ENCODE results near the gene ATP6V0E1.
A peak's percentile ranks its signal among the peaks of the same experiment; 100 is the strongest.

Gene ATP6V0E1

GRCh38 chr5:173053041-173053440 lies 69.5 kb downstream of the ATP6V0E1 start:
- Histone ChIP-seq H3K4me1 (ENCODE audit: control insufficient read depth, insufficient read depth, low read length) (peaks cover 4% of the 10 kb centered on the region; the same call in 1 of the 2 replicates), H3K9ac (ENCODE audit: low read depth, low read length) (no peak overlapping the region), H3K27ac (ENCODE audit: low read depth, low read length) (no peak overlapping the region), H3K9me3 (ENCODE audit: control insufficient read depth, insufficient read depth, low read length) (no peaks in the 10 kb centered on the region), H3K36me3 (ENCODE audit: control insufficient read depth, insufficient read depth, low read length) (no peaks in the 10 kb centered on the region), H3K27me3 (ENCODE audit: control insufficient read depth, insufficient read depth, low read length) (no peaks in the 10 kb centered on the region), H3K4me3 (ENCODE audit: low read depth, low read length) (no peak overlapping the region)

- Histone ChIP-seq H3K9me3 (ENCODE audit: control insufficient read depth, insufficient read depth, low read length) (no peaks in the 10 kb centered on the region), H3K27me3 (ENCODE audit: control insufficient read depth, insufficient read depth, low read length) (no peaks in the 10 kb centered on the region), H3K4me3 (ENCODE audit: low read depth, low read length) (peak overlapping the region; percentile 97), H3K9ac (ENCODE audit: low read depth, low read length) (no peak overlapping the region), H3K27ac (ENCODE audit: low read depth, low read length) (no peak overlapping the region), H3K36me3 (ENCODE audit: control insufficient read depth, insufficient read depth, low read length) (no peaks in the 10 kb centered on the region), H3K4me1 (ENCODE audit: control insufficient read depth, insufficient read depth, low read length) (peaks cover 6% of the 10 kb centered on the region; the same call in 1 of the 2 replicates)
Measured at GRCh38 chr5:173055042-173055721, 71.6 kb downstream of the ATP6V0E1 start.

- Histone ChIP-seq H3K9ac (ENCODE audit: low read depth, low read length) (0 out of 2 replicates have a peak overlapping the region, but pooled peaks have one; percentile 24), H3K27ac (ENCODE audit: low read depth, low read length) (no peak overlapping the region), H3K27me3 (ENCODE audit: control insufficient read depth, insufficient read depth, low read length) (no peaks in the 10 kb centered on the region)
Measured at GRCh38 chr5:173055722-173055982, 72.1 kb downstream of the ATP6V0E1 start.

GRCh38 chr5:173055983-173056782 lies 72.6 kb downstream of the ATP6V0E1 start, which contains the start of gene CREBRF:
TSS of gene CREBRF (plus strand) at chr5:173056352. CDS start at chr5:173080776, 24,424 bp downstream.
- H3K4me1 ChIP-seq (ENCODE audit: control insufficient read depth, insufficient read depth, low read length) = peaks cover 6% of the 10 kb centered on the region; the same call in 1 of the 2 replicates
- no peaks in the 10 kb centered on the region for H3K36me3 ChIP-seq (ENCODE audit: control insufficient read depth, insufficient read depth, low read length)
- H3K4me3 ChIP-seq (ENCODE audit: low read depth, low read length) = peak within 1 kb of the TSS; percentile 97
- H3K9ac ChIP-seq (ENCODE audit: low read depth, low read length) = 0 out of 2 replicates have a peak within 1 kb of the TSS, but pooled peaks have one; percentile 75
- no peaks in the 10 kb centered on the region for H3K27me3 ChIP-seq (ENCODE audit: control insufficient read depth, insufficient read depth, low read length)
- H3K27ac ChIP-seq (ENCODE audit: low read depth, low read length) = peak within 1 kb of the TSS; percentile 95
- H3K9me3 ChIP-seq (ENCODE audit: control insufficient read depth, insufficient read depth, low read length) = no peaks in the 10 kb centered on the region

More at GRCh38 chr5:173055722-173055982, 72.1 kb downstream of the ATP6V0E1 start:
- peaks cover 6% of the 10 kb centered on the region; the same call in 1 of the 2 replicates for H3K4me1 ChIP-seq (ENCODE audit: control insufficient read depth, insufficient read depth, low read length)
- no peaks in the 10 kb centered on the region for H3K9me3 ChIP-seq (ENCODE audit: control insufficient read depth, insufficient read depth, low read length)
- H3K4me3 ChIP-seq (ENCODE audit: low read depth, low read length) = peak overlapping the region; percentile 97
- no peaks in the 10 kb centered on the region for H3K36me3 ChIP-seq (ENCODE audit: control insufficient read depth, insufficient read depth, low read length)

GRCh38 chr5:173056783-173057061 lies 73.2 kb downstream of the ATP6V0E1 start:
- peak overlapping the region; percentile 97 for H3K4me3 ChIP-seq (ENCODE audit: low read depth, low read length)
- H3K4me1 ChIP-seq (ENCODE audit: control insufficient read depth, insufficient read depth, low read length) = peaks cover 6% of the 10 kb centered on the region; the same call in 1 of the 2 replicates
- H3K9me3 ChIP-seq (ENCODE audit: control insufficient read depth, insufficient read depth, low read length) = no peaks in the 10 kb centered on the region
- peak overlapping the region; percentile 86 for H3K27ac ChIP-seq (ENCODE audit: low read depth, low read length)
- no peaks in the 10 kb centered on the region for H3K27me3 ChIP-seq (ENCODE audit: control insufficient read depth, insufficient read depth, low read length)
- H3K9ac ChIP-seq (ENCODE audit: low read depth, low read length) = no peak overlapping the region
- no peaks in the 10 kb centered on the region for H3K36me3 ChIP-seq (ENCODE audit: control insufficient read depth, insufficient read depth, low read length)

GRCh38 chr5:173057062-173057924 lies 73.7 kb downstream of the ATP6V0E1 start:
- H3K36me3 ChIP-seq (ENCODE audit: control insufficient read depth, insufficient read depth, low read length) = no peaks in the 10 kb centered on the region
- H3K4me3 ChIP-seq (ENCODE audit: low read depth, low read length) = peak overlapping the region; percentile 97
- peak overlapping the region; percentile 95 for H3K27ac ChIP-seq (ENCODE audit: low read depth, low read length)
- peak overlapping the region; percentile 75 for H3K9ac ChIP-seq (ENCODE audit: low read depth, low read length)
- H3K9me3 ChIP-seq (ENCODE audit: control insufficient read depth, insufficient read depth, low read length) = no peaks in the 10 kb centered on the region
- peaks cover 6% of the 10 kb centered on the region; the same call in 1 of the 2 replicates for H3K4me1 ChIP-seq (ENCODE audit: control insufficient read depth, insufficient read depth, low read length)
- H3K27me3 ChIP-seq (ENCODE audit: control insufficient read depth, insufficient read depth, low read length) = no peaks in the 10 kb centered on the region

GRCh38 chr5:173062141-173062540 lies 78.6 kb downstream of the ATP6V0E1 start:
- H3K27me3 ChIP-seq (ENCODE audit: control insufficient read depth, insufficient read depth, low read length) = no peaks in the 10 kb centered on the region
- no peak overlapping the region for H3K9ac ChIP-seq (ENCODE audit: low read depth, low read length)
- H3K4me3 ChIP-seq (ENCODE audit: low read depth, low read length) = no peak overlapping the region
- H3K27ac ChIP-seq (ENCODE audit: low read depth, low read length) = no peak overlapping the region
- no peaks in the 10 kb centered on the region for H3K9me3 ChIP-seq (ENCODE audit: control insufficient read depth, insufficient read depth, low read length)
- peaks cover 3% of the 10 kb centered on the region; the same call in 1 of the 2 replicates for H3K4me1 ChIP-seq (ENCODE audit: control insufficient read depth, insufficient read depth, low read length)
- H3K36me3 ChIP-seq (ENCODE audit: control insufficient read depth, insufficient read depth, low read length) = no peaks in the 10 kb centered on the region

- no peaks in the 10 kb centered on the region for H3K27me3 ChIP-seq (ENCODE audit: control insufficient read depth, insufficient read depth, low read length)
- no peaks in the 10 kb centered on the region for H3K4me1 ChIP-seq (ENCODE audit: control insufficient read depth, insufficient read depth, low read length)
- no peak overlapping the region for H3K4me3 ChIP-seq (ENCODE audit: low read depth, low read length)
- H3K9me3 ChIP-seq (ENCODE audit: control insufficient read depth, insufficient read depth, low read length) = no peaks in the 10 kb centered on the region
- no peak overlapping the region for H3K9ac ChIP-seq (ENCODE audit: low read depth, low read length)
- H3K36me3 ChIP-seq (ENCODE audit: control insufficient read depth, insufficient read depth, low read length) = no peaks in the 10 kb centered on the region
- no peak overlapping the region for H3K27ac ChIP-seq (ENCODE audit: low read depth, low read length)
Measured at GRCh38 chr5:173065155-173065554, 81.6 kb downstream of the ATP6V0E1 start.

- Histone ChIP-seq H3K36me3 (ENCODE audit: control insufficient read depth, insufficient read depth, low read length) (no peaks in the 10 kb centered on the region), H3K9me3 (ENCODE audit: control insufficient read depth, insufficient read depth, low read length) (no peaks in the 10 kb centered on the region), H3K4me1 (ENCODE audit: control insufficient read depth, insufficient read depth, low read length) (no peaks in the 10 kb centered on the region), H3K4me3 (ENCODE audit: low read depth, low read length) (no peak overlapping the region), H3K27ac (ENCODE audit: low read depth, low read length) (no peak overlapping the region), H3K27me3 (ENCODE audit: control insufficient read depth, insufficient read depth, low read length) (no peaks in the 10 kb centered on the region), H3K9ac (ENCODE audit: low read depth, low read length) (no peak overlapping the region)
Measured at GRCh38 chr5:173069671-173070070, 86.1 kb downstream of the ATP6V0E1 start.

- no peak overlapping the region for H3K27ac ChIP-seq (ENCODE audit: low read depth, low read length)
- no peaks in the 10 kb centered on the region for H3K36me3 ChIP-seq (ENCODE audit: control insufficient read depth, insufficient read depth, low read length)
- H3K27me3 ChIP-seq (ENCODE audit: control insufficient read depth, insufficient read depth, low read length) = no peaks in the 10 kb centered on the region
- no peak overlapping the region for H3K9ac ChIP-seq (ENCODE audit: low read depth, low read length)
- no peaks in the 10 kb centered on the region for H3K4me1 ChIP-seq (ENCODE audit: control insufficient read depth, insufficient read depth, low read length)
- no peaks in the 10 kb centered on the region for H3K9me3 ChIP-seq (ENCODE audit: control insufficient read depth, insufficient read depth, low read length)
- H3K4me3 ChIP-seq (ENCODE audit: low read depth, low read length) = no peak overlapping the region
Measured at GRCh38 chr5:173075137-173075843, 91.7 kb downstream of the ATP6V0E1 start.

Measured in HUES48 (cell line).